Right lobe of liver (tissue), 4 donors: ENCODE measurements around the gene SH3TC1.

Experiments used
- POLR2A ChIP-seq: fragments of 450-650 bp; IDR thresholded peaks from one replicate; pipeline ENCODE4 v1.6.1; 2017; ENCODE audit warnings: antibody characterized with exemption, mild to moderate bottlenecking
- TF ChIP-seq, protein P1 (sequence below), 4 donors: fragments of 200-600 bp in 3 of 4; fragments of 450-650 bp in 1 of 4; IDR thresholded peaks; one replicate each; pipeline versions ENCODE4 v1.5.1 to v1.8.0; 2016 to 2022; ENCODE audit warnings: antibody characterized with exemption in 4 of 4, mild to moderate bottlenecking in 2 of 4
- donor health status: DM: no; HTN: no; CAD: no.
- donor health status: DM: no; HTN: no; CAD: no.
- donor health status: DM: no; HTN: yes; CAD: no.

DNA sequence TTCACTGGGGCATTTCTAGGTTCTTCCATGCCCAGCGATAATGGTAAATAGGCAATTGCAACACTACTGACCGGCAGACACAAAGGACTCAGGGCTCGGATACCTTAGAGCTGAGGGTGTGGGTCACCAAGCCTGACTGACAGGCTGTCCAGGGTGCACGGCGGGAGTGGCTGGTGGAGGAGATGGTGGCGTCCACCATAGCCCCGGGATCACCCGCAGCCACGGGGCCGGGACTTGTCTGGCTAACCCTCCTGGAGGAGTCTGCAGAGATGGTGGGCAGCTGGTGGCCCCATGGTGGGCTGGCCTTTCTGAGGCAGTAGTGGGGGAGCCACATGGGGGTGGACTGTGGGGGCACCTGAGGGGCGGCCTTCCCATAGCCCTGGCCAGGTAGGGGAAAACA lies 28.7 kb upstream of the SH3TC1 start:
- TF ChIP-seq, protein P1, sequence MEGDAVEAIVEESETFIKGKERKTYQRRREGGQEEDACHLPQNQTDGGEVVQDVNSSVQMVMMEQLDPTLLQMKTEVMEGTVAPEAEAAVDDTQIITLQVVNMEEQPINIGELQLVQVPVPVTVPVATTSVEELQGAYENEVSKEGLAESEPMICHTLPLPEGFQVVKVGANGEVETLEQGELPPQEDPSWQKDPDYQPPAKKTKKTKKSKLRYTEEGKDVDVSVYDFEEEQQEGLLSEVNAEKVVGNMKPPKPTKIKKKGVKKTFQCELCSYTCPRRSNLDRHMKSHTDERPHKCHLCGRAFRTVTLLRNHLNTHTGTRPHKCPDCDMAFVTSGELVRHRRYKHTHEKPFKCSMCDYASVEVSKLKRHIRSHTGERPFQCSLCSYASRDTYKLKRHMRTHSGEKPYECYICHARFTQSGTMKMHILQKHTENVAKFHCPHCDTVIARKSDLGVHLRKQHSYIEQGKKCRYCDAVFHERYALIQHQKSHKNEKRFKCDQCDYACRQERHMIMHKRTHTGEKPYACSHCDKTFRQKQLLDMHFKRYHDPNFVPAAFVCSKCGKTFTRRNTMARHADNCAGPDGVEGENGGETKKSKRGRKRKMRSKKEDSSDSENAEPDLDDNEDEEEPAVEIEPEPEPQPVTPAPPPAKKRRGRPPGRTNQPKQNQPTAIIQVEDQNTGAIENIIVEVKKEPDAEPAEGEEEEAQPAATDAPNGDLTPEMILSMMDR (IDR thresholded peaks at IDR 0.05), result no peak
- TF ChIP-seq POLR2A, result no peak
